Stimulated activated CD4-positive, alpha-beta T cell treated with anti-CD3 and anti-CD28 coated beads, Interleukin-15, amount 100 ng/mL, for 24 hours (primary cell): ENCODE data around the gene SYDE2.

ENCODE experiments used
- DNase-seq: peaks from one replicate; pipeline ENCODE4 v3.0.0-alpha.2; 2020

Gene SYDE2

DNA sequence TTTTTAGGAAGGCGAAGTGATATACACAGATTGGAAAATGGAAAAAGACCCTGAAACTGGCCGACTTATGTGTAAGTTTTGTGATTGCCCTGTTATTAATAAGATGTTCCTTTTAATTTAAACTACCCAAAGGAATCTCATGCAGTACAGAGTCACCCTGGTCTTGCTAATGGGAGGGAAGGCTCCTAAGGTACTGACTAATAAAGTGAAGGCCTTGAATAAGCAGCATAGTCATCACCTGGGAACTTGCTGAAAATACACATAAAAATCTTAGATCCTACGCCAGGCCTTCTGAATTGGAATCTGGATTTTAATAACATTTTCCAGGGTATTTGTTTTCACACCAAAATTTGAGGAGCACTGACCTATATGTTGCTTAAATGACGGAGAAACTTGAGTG is 79.1 kb downstream of the SYDE2 start:
- DNase-seq, result no peak

DNA sequence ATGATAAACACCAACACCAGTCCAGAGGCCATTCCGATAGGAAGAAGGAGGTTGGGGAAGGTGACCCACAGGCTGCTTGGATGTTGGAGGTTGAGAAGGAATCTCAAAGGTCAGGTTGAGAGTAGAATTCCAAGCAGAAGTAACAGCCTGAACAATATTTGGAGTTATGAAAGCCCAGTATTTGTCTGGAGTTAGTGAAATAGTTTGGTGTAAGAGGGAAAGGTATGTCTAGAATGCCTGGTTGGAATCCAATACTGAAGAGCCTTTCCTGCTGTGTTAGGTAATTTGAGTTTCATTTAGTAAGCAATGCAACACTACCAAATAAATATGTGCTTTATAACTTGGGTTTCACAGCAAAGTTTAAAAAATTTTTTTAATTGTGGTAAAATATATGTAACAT is 82.1 kb downstream of the SYDE2 start:
- DNase-seq, result no peak

DNA sequence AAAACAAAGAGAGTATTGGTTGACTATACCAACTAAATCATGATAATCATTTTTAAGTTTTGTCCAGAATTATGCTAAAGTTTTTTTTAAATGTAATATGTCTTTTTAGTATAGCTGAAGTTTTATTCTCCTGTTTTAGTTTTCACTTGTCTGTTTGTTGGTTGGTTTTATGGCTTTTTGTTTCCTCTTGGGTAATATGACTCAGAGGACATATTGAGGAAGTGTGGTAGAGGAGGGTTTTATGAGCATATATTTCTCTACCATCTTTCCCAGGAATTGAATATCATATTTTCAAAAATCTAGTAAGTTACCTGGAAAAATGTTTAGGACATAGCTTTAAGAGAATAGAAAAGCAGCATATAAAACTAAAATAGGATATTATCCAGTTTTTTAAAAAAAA is 84.0 kb downstream of the SYDE2 start:
- no peak for DNase-seq

DNA sequence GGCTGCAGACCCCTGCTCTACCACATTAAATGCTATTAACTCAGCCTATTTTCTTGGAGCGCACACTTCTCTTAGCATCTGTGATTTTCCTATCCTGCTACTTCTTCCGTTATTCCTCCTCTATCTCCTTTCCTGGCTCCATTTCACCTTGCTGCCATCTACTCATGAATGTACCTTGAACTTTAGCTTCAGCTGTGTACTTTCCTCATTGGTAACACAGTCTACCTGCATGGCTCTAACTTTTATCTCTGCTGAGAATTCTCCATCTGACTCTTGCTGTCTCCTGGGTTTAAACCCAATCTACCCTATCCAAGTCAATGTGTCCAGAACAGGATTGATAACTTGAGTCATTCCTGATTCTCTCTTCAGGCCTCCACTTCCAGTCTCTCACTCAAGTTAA is 84.9 kb downstream of the SYDE2 start:
- no peak for DNase-seq

DNA sequence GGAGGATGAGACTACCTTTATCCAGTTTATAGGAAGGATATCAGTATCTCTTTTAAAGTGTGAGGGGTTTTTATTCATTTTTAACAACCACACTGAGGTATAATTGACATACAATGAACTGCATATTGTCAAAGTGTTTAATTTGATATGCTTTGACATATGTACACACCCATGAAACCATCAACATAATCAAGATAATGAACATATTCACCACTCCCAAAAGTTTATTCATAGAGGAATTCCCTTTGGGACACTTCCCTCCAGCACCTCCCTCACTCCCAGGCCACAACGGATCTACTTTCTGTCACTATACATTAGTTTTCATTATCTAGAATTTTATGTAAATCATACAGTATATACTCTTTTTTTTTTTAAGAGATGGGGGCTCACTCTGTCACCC is 89.1 kb downstream of the SYDE2 start:
- no peak for DNase-seq

DNA sequence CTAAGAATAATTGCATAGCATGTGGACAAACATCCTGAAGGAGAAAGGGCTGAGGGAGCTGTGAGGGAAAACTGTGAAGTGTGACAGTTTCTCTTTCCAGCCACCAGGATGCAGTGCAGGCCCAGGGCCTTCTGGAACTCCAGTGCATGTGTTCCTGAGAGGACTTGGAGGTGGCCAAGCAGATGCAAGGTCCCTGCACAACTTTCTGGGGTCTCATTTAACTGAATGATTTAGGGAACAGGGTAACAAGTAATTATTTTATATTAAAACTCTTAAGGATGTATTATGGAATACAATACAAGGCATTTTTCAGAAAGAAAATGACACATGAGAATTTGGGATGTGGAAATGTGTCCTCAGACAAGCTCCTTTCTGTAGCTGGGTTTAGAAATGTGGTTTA is 91.3 kb downstream of the SYDE2 start:
- peak; percentile 40 for DNase-seq
